Measurements from ENCODE around the gene MARK2.

DNA sequence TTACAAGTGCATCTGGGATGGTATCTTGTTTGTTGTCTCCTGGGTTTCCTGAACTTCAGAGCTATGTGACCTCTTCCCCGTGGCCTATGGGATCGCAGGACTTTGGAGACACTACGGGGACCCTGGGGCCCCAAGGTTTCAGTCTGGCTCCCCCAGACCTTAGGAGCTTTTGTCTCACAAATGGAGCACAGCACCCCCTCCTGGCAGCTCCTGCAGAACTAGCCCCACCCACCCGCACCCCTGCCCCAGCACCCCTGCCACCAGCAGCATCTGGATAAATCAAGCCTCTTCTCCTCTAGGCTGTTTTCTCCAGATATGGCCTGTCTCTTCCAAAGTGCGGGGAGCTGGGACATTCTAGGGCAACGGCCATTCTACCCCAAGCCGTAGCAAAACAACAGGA is 67.7 kb downstream of the MARK2 start:
- TF ChIP-seq CTCF (IDR thresholded peaks at IDR 0.05) (peak in 5 of 7 experiments; percentile 5 to 25 (median 6)), POLR2A (IDR thresholded peaks at IDR 0.05) (no peak)

All from body of pancreas (tissue), 4 donors.